GM19467 (cell line): ENCODE data around the gene ADIPOR2.
"Not testable (repeated sequence)": the region's sequence is repeated elsewhere in the genome, so short reads cannot be mapped to it uniquely, and the experiment has no call there.

Experiments used
- ATAC-seq: cut with Tn5 transposase; IDR thresholded peaks from one replicate; pipeline ENCODE4 v1.9.1; 2021; ENCODE audit warnings: mild to moderate bottlenecking, moderate library complexity; ENCODE audit not compliant: unreplicated experiment

Gene ADIPOR2

DNA sequence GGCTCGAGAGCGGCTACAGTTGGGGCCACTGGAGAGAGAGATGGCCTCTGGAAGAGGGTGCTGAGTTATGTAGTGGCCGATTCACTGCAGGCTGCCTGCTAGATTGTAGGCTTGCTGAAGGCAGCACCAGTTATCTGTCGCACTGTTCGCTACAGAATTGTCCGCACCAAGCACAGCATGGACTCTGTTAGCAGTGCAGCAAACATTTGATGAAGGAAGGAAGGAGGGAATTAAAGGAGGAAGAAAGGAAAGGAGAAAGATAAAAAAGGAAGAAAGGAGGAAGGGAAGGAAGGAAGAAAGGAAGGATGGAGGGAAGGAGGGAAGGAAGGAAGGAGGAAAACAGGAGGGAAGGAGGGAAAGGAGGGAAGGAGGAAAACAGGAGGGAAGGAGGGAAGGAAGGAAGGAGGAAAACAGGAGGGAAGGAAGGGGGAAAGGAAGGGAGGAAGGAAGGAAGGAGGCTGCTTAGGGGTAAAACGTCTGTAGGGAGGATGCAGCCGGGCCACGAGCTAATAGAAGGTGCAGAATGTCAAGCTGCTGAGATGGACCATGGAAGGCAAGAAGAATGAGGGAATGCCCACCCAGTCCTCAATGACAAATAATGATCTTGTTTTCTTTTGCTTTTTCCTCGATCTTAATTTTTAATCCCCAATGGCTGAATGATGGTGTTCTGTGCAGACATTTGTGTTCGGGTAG lies 27.3 kb upstream of the ADIPOR2 start:
- no peak for ATAC-seq

DNA sequence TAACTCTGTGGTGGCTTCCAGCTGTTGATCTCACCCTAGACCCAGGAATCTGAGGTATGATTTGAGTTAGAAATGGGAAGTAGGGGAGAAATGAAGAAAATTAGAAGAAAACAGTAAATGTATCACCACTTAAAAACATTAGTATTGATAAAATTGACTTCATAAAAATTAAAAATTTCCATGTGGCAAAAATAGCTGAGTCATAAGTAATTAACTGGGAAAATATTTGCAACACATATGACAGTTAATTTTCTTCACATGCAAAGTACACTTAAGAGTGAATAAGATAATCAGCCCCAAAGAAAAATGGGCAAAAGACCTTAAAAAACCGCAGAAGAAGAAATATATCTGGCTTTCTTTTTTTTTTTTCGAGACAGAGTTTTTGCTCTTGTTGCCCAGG lies 25.5 kb upstream of the ADIPOR2 start:
- no peak for ATAC-seq

- no peak for ATAC-seq
These were observed 24.7 kb upstream of the ADIPOR2 start for GRCh38 chr12:1666215-1666614.

GRCh38 chr12:1666685-1667162 lies 24.1 kb upstream of the ADIPOR2 start:
- no peak for ATAC-seq

DNA sequence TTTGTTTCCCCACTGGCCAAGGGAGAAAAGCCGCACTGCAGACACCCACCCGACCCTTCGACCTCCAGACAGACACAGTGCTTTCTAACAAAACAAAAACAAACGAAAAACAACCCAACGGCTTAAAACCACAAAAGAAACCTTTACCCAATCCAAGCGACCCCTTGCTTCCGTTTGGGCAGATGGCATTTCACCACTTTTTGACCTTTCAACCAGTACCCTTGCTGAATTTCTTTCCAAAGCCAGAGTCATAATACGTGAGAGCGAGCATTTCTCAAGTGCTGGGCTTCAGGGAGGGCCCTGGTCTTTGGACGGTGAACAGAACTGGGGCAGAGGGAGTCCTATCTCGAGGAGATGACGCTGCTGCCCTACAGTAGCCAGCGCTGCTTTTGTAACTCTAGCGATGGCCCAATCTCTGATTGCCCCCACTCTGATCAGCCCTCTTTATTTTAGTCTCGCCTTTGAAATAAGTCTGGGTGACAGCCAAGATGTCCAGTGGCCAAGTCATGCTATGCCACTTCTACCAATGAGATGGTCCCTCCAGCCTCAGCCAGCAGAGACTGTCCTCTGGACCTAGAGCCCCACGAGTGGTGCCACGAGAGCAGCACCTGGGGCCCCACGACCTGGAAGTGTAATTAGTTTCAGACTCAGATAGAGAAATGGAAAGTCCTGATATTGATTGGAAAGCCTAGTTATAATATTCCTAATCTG lies 21.9 kb upstream of the ADIPOR2 start:
- no peak for ATAC-seq

GRCh38 chr12:1670358-1671268 lies 20.3 kb upstream of the ADIPOR2 start:
- no peak for ATAC-seq

- ATAC-seq: no peak
These were observed 14.8 kb upstream of the ADIPOR2 start for GRCh38 chr12:1676043-1676442.

DNA sequence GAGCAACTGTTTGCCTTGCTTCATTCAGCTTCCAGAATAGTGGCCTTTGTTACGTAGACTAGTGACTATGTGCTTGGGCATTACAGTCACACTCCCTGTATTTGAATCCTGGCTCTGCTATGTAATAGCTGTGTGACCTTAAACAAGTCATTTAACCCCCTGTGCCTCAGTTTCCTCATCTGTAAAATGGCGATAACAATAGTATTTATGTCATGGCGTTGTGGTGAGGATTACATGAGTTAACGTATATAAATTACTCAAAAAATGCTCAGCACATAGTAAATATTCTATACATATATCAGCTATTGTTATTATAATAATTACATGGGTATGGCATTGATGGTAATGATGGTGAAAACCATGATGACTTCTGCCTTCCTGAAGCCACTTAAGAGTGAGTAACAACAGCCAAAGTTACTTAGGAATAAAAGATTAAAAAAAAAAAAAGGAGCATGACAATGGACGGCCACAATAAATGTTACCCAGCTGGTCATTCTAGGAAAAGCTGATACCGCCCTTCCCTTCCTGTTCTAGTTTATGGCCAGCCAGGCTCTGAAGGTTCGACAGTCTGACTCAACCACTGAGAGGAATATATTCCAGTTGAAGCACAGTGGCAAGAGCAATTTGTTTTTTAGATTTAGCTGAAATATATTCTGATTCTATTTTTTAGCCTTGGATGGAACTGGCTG lies 9.9 kb upstream of the ADIPOR2 start:
- ATAC-seq: no peak

GRCh38 chr12:1681493-1681807 lies 9.4 kb upstream of the ADIPOR2 start:
- ATAC-seq: no peak

DNA sequence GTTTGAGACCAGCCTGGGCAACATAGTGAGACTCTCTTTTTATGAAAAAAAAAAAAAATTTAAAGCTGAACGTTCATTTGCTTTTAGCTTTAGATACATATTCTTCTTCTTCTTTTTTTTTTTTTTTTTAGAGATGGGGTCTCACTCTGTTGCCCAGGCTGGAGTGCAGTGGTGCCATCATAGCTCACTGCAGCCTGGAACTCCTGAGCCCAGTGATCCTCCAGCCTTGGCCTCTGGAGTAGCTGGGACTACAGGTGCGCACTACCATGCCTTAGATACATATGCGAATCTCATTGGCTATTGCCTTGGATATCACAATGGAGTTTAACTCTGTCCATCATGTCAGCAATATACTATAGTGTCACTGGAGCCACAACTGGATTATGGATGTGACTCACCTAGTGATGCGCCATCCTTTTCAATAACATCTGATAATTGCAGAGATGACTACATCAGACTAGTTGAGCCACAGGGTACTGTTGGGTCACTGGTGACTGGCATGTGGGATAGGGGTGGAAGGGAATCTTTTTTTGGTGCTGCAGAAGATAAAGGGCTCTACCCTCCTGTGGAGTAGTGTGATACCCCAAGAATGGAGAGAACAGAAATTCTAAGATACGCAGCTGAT lies 2.7 kb upstream of the ADIPOR2 start:
- no peak for ATAC-seq

DNA sequence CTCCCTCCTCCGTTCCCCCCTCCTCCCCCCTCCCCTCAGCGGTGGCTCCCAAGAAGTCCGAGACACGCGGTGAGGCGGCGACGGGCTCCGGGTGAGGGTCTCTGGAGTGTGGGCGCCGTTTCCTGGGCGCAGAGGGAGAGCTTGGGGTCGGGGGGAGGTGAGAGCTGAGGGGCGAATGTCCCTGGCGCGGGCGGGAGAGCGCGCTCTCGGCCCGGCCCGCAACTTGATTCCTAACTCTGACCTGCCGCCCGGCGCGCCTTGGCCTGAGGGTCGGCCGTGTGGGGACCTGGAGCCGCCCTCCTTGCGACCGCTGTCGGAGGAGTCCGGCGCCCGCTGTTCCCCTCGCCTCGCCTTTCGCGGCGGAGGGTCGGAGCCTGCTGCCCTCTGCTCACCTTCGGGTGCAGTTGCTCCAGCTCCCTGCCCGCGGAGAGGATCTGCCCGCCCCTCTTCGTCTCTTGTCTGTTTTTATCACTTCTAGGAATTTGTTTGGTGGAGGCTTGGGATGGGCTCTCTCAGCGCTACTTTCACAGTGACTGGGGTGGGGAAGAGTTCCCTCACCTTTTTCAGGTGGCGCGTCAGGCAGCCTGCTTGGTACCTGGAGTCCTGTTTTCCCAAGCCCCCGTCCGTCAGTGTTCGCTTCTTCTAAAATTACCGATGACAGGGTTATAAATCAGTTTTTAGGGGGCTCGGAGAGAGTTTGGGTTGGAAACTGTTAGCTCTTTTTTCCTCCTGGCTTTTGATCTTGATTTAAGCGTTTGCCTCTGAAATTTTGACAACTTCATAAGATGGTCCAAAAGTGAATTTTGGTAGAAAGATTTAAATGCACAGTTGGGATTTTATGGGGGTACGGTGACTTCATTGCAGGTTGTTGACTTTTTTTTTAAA lies 495 bp downstream of the ADIPOR2 start:
- peak; percentile 34 for ATAC-seq

DNA sequence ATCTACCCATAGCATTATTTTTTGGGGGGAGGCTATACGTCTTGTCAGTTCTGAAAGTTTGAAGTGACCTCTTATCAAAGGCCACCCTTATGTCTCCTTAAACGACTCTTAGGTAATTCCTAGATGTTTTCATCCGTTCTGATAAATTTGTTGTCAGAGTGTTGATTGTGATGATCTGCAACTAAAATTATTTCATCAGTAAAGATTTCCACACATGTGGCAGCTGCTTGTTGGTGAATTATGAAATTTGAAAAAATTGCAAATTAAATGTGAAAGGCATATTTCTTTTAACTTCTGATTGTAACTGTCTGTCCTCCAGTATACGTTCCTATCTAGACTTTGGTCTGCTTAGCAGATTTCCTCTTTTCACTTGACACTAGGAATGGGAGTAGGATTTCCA lies 1.4 kb downstream of the ADIPOR2 start:
- no peak for ATAC-seq

DNA sequence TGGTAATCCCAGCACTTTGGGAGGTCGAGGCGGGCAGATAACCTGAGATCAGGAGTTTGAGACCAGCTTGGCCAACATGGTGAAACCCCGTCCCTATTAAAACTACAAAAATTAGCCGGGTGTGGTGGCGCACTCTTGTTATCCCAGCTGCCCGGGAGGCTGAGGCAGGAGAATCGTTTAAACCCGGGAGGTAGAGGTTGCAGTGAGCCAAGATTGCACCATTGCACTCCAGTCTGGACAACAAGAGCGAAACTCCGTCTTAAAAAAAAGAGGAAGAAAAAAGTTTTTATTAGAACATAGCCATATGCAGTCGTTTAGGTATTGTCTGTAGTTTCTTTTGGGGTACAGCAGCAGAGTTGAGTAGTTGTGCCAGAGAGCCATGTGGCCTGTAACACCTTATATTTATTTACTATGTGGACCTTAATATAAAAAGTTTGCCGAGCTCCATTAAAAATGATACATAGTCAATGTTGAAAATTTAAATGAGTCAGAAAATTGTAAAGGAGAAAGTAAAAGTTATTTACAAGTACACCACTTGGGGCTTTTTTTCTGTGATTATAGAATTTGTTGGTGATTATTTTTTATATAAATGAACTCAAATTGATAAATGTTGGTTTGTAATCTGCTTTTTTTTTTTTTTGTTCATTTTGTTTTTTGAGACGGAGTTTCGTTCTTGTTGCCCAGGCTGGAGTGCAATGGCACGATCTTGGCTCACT lies 2.2 kb downstream of the ADIPOR2 start:
- no peak for ATAC-seq

GRCh38 chr12:1695097-1695496 lies 4.2 kb downstream of the ADIPOR2 start:
- not testable (repeated sequence) for ATAC-seq

DNA sequence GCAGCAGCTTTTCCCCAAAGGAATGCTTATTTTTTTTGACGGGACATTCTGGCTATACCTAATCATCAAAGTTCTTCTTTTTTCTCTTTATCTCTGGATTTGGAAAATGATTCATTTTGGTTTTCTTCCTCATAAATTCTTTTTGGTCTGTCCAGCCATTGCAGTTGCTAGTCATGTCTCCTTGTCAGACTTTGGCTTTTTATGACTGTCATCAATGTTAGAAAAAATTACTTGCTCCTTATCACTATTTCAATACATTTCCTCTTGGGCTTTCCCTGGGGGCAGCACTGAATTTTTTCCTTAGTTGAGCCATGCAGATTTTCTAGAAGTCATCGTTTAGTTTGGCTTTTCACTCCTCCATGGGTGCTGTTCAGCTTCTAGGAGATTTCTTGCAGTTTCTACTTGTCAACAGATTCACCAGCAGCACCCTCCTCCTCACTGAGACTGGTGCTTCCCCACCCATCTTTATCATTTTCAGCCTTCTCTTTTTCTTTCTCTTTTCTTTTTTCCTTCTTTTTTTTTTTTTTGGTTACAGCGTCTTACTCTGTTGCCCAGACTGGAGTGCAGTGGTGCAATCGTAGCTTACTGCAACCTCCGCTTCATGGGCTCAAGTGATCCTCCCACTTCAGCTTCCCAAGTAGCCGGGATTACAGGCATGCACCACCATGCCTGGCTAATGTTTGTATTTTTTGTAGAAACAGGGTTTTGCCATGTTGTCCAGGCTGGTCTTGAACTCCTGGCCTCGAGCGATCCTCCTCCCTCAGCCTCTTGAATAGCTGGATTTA lies 5.2 kb downstream of the ADIPOR2 start:
- no peak for ATAC-seq

- ATAC-seq: no peak
These were observed 5.9 kb downstream of the ADIPOR2 start for GRCh38 chr12:1696800-1697199.

DNA sequence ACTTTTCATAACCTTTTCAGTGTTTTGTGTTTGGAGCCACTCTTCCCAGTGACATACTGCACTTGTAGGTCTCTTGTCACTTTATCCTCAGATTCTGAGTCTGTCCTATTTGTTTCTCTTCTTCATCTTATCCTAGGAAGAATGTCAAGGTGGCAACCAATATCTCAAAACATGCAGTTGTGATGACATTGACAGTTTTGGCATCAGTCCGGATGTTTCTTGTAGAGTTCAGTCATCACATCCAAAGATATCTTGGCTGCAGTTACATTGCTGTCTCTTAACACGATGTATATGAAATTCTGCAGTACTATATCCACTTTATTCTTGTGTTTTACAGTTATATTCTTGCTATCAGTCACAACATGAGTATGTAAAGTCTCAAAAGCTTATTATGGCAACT lies 6.4 kb downstream of the ADIPOR2 start:
- ATAC-seq: no peak

DNA sequence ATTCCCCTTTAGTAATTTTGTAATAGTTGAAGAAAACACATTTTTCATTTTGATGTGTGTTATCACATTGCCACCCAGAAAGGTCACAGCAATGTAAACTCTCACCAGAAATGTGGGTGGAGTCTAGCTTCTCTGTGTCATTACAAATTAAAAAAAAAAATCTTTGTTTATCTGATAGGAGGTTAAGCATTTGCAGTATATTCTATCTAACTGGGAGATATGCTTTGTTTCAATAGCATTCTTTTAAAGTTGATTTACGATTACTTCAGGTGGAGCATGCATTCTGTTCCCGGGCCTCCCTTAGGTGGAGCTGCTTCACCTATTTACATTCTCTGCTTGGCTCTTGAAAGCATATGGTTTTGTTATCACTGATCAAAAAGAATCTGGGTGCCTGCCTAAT lies 7.8 kb downstream of the ADIPOR2 start:
- no peak for ATAC-seq
